Ovary (tissue), 9 donors: ENCODE results near the gene HPGDS. TPM values are rescaled to one million over a fixed set of nuclear protein-coding genes. Genes with fewer than 3 reads are reported as not detected.

Source experiments
- DNase-seq, 5 donors: peaks; one replicate each; pipeline ENCODE4 v3.0.0-alpha.2; 2019 to 2020
- H3K27ac ChIP-seq, 2 donors: fragments of 200-600 bp; one replicate each; pipeline versions ENCODE4 v1.5.1 to v1.8.0; 2019 to 2022
- H3K27me3 ChIP-seq: fragments of 200-600 bp; one replicate; pipeline ENCODE4 v1.8.0; 2022
- H3K36me3 ChIP-seq: fragments of 200-600 bp; sonication (generic); one replicate; pipeline ENCODE4 v1.5.1; 2019
- H3K4me1 ChIP-seq: one replicate; pipeline ENCODE4 v1.8.1; 2013; ENCODE audit warnings: mild to moderate bottlenecking, moderate library complexity; ENCODE audit not compliant: insufficient read depth
- H3K4me3 ChIP-seq: fragments of 200-600 bp; sonication (generic); one replicate; pipeline ENCODE4 v1.5.1; 2017
- H3K9me3 ChIP-seq, 2 donors: fragments of 200-600 bp in 1 of 2; sonication (generic) in 1 of 2; one replicate each; pipeline versions ENCODE4 v1.5.1 to v1.8.1; 2013 to 2019; ENCODE audit warnings: mild to moderate bottlenecking in 1 of 2, moderate library complexity in 1 of 2
- EP300 ChIP-seq: sonication (generic); formaldehyde crosslinking; IDR thresholded peaks from one replicate; pipeline ENCODE4 v1.6.1; 2017; ENCODE audit warnings: antibody characterized with exemption
- POLR2A ChIP-seq: fragments of 450-650 bp; IDR thresholded peaks from one replicate; pipeline ENCODE4 v1.6.1; 2017; ENCODE audit warnings: antibody characterized with exemption, mild to moderate bottlenecking, moderate library complexity
- WGBS, 3 donors: extraction: QIAGEN DNeasy Blood & Tissue Kit in 1 of 3; methylation state at CpG; one replicate each; pipeline versions ENCODE4 v1.1.5 to v1.1.7; 2013 to 2017; 5-methylcytosine and 5-hydroxymethylcytosine counted together
- intact Hi-C, 4 donors: fragments of 100-400 bp; cut with DNase I; formaldehyde crosslinking; loops; one replicate each; pipeline versions ENCODE4 v1.11.0 to v1.15.1; 2022 to 2023
- polyA plus RNA-seq, 2 donors: library from polyadenylated mRNA; stranded (reverse); fragments of 200-250 nt in 1 of 2; fragments of 350-450 nt in 1 of 2; fragmentation: Illumina TruSeq in 1 of 2; extraction: RNeasy Lipid Tissue Mini Kit (QIAGEN cat#74804) in 1 of 2; gene quantifications; one replicate each; pipeline ENCODE4 v1.2.3, GENCODE V29; 2013 to 2014
- total RNA-seq, 7 donors: library from RNA; depleted of rRNA in 2 of 7; stranded (reverse); fragments of >200 nt in 2 of 7; fragmentation: NEBNext Ultra II Directional in 3 of 7; extraction: Animal tissue kit (Norgen Biotek cat#: 25700) in 3 of 7; gene quantifications; one replicate each; pipeline versions ENCODE4 v1.1.0 to v1.2.4, GENCODE V29; 2016 to 2023
- TF ChIP-seq, protein P1 (sequence below), 3 donors: fragments of 450-650 bp in 2 of 3; fragments of 200-600 bp in 1 of 3; IDR thresholded peaks; one replicate each; pipeline versions ENCODE4 v1.5.1 to v1.8.0; 2016 to 2022; ENCODE audit warnings: antibody characterized with exemption in 3 of 3, mild to moderate bottlenecking in 1 of 3
- donor health status: DM: no; HTN: no; CAD: no; lungs with moderate emphysema.
- donor health status: DM: no; HTN: no; CAD: no.
- donor health status: Bipolar disorder and iron deficiency.
- donor health status: DM: yes; HTN: yes; CAD: no.
- donor health status: DM: no; HTN: no; CAD: no.
- donor health status: DM: yes; HTN: yes; CAD: no.

The HPGDS gene
- total and polyA plus RNA-seq, 9 donors, result 0.24 to 7.4 (median 0.77) TPM

DNA sequence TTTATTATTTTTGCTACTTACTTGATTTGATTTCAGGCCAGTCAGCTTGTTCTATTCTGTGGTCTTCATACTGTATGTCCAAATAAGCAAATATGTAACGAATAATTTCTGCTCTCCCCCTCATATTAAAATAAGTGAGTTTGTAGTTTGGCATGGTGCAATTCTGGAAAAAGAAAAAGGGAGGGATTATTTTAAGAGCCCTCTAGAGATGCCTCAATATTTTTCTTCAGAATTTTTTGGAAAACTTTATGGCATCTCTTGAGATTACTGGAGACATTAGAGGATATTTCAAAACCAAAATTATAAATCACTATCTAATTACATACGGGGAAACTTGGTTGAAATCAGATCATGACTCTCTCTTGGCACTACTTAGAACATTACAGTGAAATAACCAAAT lies 8.2 kb downstream of the HPGDS start:
- intact Hi-C loops, result no loop called here
- DNase-seq, result no peak
- 18 to 37% (median 27%) methylated on average over 2 of the region's 2 CpGs for WGBS, 3 donors
- H3K27me3 ChIP-seq, result no peaks in the 10 kb centered on the region
- no peaks in the 10 kb centered on the region for H3K9me3 ChIP-seq
- H3K27ac ChIP-seq, result no peak overlapping the region
- H3K36me3 ChIP-seq, result no peaks in the 10 kb centered on the region
- no peak overlapping the region for H3K4me3 ChIP-seq
- TF ChIP-seq, protein P1, sequence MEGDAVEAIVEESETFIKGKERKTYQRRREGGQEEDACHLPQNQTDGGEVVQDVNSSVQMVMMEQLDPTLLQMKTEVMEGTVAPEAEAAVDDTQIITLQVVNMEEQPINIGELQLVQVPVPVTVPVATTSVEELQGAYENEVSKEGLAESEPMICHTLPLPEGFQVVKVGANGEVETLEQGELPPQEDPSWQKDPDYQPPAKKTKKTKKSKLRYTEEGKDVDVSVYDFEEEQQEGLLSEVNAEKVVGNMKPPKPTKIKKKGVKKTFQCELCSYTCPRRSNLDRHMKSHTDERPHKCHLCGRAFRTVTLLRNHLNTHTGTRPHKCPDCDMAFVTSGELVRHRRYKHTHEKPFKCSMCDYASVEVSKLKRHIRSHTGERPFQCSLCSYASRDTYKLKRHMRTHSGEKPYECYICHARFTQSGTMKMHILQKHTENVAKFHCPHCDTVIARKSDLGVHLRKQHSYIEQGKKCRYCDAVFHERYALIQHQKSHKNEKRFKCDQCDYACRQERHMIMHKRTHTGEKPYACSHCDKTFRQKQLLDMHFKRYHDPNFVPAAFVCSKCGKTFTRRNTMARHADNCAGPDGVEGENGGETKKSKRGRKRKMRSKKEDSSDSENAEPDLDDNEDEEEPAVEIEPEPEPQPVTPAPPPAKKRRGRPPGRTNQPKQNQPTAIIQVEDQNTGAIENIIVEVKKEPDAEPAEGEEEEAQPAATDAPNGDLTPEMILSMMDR (IDR thresholded peaks at IDR 0.05), result no peak
- TF ChIP-seq POLR2A (no peak), EP300 (no peak)
- H3K4me1 ChIP-seq, result no peaks in the 10 kb centered on the region

DNA sequence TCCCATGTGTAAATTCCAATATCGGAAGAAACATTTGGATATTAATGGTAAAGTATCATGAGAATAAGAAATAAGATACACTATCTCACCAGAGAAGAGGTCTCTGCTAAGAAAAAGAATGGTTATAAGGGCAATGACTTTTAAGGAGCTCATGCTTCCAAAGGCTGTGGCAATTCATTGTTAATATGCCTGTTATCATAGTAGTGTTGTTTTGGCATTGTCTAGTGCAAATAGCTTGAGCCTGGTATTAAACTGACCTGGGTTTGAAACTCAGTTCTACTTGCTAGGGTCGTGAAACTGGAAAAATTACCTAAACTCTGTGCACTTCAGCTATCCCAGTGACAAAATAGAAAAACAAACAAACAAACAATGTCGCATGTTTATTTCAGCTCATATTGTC lies 8.8 kb downstream of the HPGDS start:
- intact Hi-C loops, result no loop called here
- no peak for DNase-seq
- Histone ChIP-seq H3K9me3 (no peaks in the 10 kb centered on the region), H3K27ac (no peak overlapping the region), H3K4me3 (no peak overlapping the region), H3K4me1 (no peaks in the 10 kb centered on the region), H3K27me3 (no peaks in the 10 kb centered on the region), H3K36me3 (no peaks in the 10 kb centered on the region)
- 77 to 82% (median 80%) methylated on average over 3 of the region's 3 CpGs for WGBS, 3 donors
- TF ChIP-seq, protein P1 (IDR thresholded peaks at IDR 0.05), result no peak
- no peak for TF ChIP-seq EP300
- no peak for TF ChIP-seq POLR2A

DNA sequence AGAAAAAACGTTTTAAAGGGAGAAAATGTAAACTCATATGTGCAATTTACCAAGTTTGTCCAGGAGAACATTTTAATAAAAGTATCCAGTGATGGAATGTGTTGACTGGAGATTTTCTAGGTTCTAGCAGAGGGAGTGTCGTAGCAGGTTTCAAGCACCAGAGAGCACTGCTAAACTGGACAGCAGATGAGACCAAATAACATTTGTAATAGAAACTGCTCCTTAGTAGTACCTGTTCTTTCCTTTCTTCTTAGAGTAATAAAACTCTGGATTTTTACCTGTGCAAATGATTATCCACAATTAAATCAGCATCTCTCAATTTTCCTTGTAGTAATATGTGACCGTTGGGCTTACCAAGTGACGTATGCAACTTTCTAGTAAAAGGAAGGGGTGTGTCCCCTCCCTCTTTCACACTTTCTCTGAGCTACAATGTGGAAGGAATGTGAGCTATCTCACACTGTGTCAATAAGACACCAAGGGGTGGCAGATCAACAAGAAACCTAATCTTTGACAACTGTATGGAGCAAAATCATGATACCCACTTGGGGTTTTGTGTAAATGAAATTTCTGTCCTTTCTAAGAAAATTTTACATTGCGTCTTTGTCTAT lies 9.5 kb downstream of the HPGDS start:
- TF ChIP-seq EP300 (no peak), POLR2A (no peak)
- TF ChIP-seq, protein P1 (IDR thresholded peaks at IDR 0.05), result no peak
- Histone ChIP-seq H3K4me3 (no peak overlapping the region), H3K27ac (no peak overlapping the region), H3K27me3 (no peaks in the 10 kb centered on the region), H3K4me1 (no peaks in the 10 kb centered on the region), H3K9me3 (no peaks in the 10 kb centered on the region), H3K36me3 (no peaks in the 10 kb centered on the region)
- DNase-seq, result no peak
- intact Hi-C loops, result no loop called here
- 50 to 66% (median 61%) methylated on average over 5 of the region's 5 CpGs for WGBS, 3 donors

DNA sequence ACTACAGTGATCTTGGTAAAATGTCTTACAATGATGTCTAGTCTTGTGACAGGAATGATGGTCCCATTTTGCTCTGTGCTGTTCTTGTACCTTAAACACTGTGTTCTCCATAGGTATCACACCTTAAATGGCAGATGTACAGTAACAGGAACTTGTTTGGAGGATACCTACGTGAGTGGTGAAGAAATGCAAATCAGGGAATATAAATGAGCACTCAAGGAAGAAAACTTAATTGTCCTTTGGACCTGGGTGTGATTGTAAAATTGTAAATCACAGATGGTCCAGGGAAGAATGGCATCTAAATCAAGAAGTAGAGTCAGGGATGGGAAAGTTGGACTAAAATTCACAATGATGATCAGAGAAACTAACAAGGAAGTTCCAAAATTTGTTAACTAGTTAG lies 12.7 kb downstream of the HPGDS start:
- Histone ChIP-seq H3K27me3 (no peaks in the 10 kb centered on the region), H3K36me3 (no peaks in the 10 kb centered on the region), H3K27ac (no peak overlapping the region), H3K4me1 (no peaks in the 10 kb centered on the region), H3K9me3 (no peaks in the 10 kb centered on the region), H3K4me3 (no peak overlapping the region)
- TF ChIP-seq, protein P1 (IDR thresholded peaks at IDR 0.05), result no peak
- TF ChIP-seq EP300, result no peak
- TF ChIP-seq POLR2A, result no peak
- WGBS, 3 donors, result 49 to 62% (median 54%) methylated on average over 1 of the region's 1 CpG
- intact Hi-C loops, result no loop called here
- DNase-seq, result no peak
